Neural cell (in vitro differentiated cells): ENCODE measurements around the gene FAM83B.

Experiments
- POLR2AphosphoS5 ChIP-seq: IDR thresholded peaks from 2 replicates; pipeline ENCODE4 v1.6.1; 2012
- TF ChIP-seq, protein P1 (sequence below): fragments of 450-650 bp; IDR thresholded peaks from 2 replicates; pipeline ENCODE4 v1.5.1; 2014; ENCODE audit warnings: antibody characterized with exemption, mild to moderate bottlenecking, moderate library complexity; ENCODE audit not compliant: poor library complexity, severe bottlenecking
- TF ChIP-seq, protein P2 (sequence below): IDR thresholded peaks from 2 replicates; pipeline ENCODE4 v1.6.1; 2012; ENCODE audit warnings: borderline replicate concordance

- TF ChIP-seq POLR2AphosphoS5, result no peak
- TF ChIP-seq, protein P1, sequence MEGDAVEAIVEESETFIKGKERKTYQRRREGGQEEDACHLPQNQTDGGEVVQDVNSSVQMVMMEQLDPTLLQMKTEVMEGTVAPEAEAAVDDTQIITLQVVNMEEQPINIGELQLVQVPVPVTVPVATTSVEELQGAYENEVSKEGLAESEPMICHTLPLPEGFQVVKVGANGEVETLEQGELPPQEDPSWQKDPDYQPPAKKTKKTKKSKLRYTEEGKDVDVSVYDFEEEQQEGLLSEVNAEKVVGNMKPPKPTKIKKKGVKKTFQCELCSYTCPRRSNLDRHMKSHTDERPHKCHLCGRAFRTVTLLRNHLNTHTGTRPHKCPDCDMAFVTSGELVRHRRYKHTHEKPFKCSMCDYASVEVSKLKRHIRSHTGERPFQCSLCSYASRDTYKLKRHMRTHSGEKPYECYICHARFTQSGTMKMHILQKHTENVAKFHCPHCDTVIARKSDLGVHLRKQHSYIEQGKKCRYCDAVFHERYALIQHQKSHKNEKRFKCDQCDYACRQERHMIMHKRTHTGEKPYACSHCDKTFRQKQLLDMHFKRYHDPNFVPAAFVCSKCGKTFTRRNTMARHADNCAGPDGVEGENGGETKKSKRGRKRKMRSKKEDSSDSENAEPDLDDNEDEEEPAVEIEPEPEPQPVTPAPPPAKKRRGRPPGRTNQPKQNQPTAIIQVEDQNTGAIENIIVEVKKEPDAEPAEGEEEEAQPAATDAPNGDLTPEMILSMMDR, result no peak
- TF ChIP-seq, protein P2, sequence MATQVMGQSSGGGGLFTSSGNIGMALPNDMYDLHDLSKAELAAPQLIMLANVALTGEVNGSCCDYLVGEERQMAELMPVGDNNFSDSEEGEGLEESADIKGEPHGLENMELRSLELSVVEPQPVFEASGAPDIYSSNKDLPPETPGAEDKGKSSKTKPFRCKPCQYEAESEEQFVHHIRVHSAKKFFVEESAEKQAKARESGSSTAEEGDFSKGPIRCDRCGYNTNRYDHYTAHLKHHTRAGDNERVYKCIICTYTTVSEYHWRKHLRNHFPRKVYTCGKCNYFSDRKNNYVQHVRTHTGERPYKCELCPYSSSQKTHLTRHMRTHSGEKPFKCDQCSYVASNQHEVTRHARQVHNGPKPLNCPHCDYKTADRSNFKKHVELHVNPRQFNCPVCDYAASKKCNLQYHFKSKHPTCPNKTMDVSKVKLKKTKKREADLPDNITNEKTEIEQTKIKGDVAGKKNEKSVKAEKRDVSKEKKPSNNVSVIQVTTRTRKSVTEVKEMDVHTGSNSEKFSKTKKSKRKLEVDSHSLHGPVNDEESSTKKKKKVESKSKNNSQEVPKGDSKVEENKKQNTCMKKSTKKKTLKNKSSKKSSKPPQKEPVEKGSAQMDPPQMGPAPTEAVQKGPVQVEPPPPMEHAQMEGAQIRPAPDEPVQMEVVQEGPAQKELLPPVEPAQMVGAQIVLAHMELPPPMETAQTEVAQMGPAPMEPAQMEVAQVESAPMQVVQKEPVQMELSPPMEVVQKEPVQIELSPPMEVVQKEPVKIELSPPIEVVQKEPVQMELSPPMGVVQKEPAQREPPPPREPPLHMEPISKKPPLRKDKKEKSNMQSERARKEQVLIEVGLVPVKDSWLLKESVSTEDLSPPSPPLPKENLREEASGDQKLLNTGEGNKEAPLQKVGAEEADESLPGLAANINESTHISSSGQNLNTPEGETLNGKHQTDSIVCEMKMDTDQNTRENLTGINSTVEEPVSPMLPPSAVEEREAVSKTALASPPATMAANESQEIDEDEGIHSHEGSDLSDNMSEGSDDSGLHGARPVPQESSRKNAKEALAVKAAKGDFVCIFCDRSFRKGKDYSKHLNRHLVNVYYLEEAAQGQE, result no peak
Observed at GRCh38 chr6:54817236-54817635, 29.3 kb upstream of the FAM83B start.
